RKO (cell line): Measurements from ENCODE around the gene IL1RL1.

Experiments
- DNase-seq: peaks from one replicate; pipeline ENCODE4 v3.0.0-alpha.2; 2016; ENCODE audit warnings: low spot score

Gene IL1RL1

DNA sequence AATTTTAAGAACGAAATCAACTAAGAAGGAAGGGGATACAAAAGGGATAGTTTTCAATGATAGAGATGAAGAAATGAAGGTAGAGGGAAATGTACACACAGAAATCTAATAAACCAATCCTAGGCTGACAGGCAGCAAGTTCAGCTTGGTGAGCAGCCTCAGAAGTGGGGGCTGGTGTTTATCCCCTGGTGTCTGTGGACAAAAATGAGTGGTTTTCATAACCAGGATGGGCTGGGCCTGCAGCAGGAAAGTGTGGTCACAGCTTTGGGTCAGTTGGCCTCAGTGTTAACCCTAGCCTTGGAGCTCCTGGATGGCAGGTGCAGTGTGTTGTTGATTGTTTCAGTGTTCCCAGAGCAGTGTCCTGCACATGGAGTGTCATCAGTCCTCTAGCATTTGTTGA, 58.5 kb downstream of the IL1RL1 start:
- DNase-seq = no peak

DNA sequence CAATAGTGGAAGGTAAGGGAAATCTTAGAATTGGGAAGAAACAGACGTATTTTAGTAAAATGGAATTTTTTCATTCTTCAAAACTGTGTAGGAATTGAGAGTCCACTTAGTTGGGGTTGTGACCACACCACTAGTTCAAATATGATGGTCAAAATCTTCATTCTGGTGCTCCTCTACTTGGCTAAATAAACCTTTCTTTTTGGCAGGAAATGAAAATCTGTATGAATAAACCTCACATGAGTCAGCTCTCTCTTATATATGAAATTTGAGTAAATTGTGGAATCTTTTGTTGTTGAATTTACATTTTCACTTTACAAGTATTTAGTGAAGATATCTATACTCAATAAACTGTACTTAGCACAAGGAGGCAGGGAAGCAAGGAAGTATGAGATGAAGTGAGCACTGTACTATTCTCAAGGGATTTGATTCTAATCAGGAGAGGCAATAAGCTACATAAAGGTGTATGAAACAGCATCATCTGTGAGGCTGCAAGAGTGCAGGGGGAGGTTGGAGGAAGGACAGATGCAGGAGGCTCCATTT, 64.8 kb downstream of the IL1RL1 start:
- no peak for DNase-seq

DNA sequence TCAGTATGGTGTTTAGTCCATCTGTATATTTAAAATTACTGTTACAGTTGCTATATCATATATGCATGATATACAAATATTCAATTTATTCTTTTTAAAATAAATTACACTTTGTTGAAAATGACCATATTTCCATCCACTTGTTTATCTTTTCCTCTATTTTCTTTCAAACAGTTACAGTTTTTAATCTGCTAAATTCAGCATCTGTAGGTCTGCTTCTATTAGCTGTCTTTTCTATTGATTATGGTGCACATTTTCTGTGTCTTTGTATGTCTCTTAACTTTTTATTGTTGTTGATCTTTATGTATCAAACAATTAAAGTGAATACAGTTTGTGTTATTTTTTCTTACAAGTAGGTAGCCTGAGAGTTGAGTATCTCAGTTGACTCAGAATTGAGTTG, 72.4 kb downstream of the IL1RL1 start:
- DNase-seq = no peak

DNA sequence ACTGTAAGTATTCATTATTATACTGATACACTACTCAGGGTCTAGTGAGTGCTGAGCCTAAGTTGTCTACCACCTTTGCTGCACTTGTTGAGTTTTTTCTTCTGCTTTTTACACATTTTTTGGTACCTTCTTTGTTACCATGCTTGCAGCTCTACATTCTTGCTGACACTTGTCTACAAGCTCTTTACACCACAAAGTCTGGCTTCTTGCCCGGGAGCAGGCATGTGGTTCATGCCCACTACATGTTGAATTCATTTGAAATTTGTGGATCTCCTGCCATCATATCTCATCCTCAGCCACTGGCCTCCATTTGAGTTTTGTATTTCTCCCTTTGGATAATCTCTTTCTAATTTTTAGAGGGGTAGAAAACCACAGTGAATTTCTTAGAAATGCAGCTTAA, 74.2 kb downstream of the IL1RL1 start:
- no peak for DNase-seq

DNA sequence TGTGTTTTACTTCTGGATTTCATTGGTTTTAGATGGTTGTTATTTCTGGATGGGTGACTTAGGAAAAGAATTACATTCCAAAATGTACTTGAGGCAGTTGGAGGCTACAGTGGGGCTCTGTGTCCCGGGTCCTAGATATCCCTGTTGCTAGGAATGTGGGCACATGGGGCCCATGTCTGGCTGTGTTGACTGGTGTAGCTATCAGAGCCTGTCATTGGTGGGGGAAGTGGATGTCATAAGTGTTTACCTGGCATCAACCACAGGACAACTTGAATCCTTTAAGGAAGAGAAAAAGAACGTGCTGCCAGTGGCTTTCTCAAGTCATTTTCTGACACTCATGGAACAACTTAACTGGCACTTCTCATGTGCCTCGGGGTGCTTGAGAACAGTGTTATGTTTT, 74.6 kb downstream of the IL1RL1 start:
- DNase-seq = no peak

DNA sequence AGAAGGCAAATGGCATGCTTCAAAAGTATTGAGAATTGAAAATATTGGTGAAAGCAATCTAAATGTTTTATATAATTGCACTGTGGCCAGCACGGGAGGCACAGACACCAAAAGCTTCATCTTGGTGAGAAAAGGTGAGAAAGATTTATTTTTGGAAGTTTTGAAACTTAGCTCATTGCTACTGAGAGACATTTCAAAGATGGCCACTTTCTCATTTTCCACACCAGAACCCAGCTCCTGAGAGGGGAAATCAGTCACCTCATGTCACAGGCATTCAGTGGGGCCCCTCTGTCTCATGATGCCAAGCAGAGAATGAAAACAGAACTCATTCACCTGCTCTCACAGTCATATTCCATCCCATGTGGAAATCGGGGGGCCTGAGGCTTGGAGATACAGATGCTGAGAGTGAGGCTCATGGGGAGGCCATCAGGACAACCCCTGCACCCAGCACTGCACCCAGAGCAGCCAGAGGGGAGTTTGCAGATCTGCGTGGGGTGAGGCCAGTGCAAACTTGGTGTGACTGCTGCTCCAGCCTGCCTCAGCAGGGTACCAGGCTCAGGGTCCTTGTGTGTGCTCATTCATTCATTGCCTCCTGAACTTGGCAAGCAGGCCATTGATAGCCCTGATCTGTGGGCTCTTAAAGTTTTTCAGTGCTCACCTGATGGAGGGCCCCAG, 75.6 kb downstream of the IL1RL1 start:
- DNase-seq = no peak

DNA sequence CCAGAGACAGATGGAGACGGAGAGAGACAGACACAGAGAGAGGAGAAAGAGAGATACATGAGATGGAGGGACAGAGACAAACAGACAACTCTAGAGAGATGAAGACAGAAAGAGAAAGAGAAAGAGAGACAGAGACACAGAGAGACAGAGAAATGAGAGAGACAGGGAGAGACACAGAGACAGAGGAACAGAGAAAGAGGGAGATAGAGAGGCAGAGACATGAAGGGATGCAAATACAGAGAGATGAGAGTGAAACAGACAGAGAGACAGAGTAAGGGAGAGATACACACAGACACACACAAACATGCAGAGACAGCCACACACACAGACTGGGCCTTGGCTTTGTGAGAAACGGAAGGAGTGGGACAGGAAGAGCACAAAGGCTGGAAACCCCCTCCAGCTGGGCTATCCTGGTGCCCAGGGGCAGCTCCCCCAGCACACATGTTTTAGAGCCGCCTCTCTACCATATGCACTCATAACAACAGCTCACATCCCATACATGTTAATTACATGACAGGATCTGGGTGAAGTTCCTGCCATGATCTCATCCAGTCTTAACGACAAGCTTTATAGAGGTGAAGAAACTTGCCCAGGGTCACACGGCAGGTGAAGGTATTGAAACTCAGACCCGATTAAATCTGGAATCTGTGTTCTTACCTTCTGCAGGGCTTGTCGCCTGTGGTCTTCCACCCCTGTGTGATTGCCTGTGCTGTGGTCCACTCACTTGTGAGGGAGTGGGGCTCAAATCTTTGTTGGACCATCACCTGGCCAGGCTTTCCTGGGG, 76.6 kb downstream of the IL1RL1 start:
- DNase-seq = no peak

DNA sequence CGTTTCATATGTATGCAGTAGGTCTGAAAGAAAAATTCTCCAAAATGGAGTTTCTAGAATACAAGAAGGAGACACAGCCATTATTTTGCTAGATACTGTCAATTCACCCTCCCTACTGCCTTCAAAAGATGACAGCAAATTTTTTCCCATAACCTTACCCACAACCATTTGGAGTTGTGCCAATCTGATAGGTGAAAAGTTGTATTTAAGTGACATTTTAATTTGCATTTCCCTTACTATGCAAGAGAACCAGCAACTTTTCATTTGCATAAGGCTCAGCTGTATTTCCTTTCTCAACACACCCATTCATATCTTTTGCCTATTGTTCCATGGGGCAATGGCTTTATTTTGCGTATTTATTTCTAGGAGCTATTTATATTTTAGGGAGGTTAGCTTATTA, 80.2 kb downstream of the IL1RL1 start:
- no peak for DNase-seq

DNA sequence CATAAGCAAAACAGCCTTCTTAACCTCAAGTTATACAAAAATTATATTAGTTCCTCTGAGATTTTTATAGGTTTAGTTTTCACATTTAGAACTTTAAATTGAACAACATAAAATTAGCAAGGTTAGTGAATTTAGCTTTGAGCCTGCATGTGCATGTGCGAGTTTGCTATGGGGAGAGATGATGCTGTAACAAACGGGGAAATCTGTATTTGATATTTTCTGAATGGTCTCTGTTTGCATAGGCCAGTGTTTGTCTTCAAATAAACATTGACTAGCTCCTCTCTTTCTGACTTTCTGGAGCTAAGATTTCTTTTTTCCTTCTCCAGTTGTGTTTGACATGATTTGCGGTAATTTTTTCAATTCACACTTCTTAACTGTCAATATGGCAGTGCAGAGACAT, 80.7 kb downstream of the IL1RL1 start:
- DNase-seq = no peak

DNA sequence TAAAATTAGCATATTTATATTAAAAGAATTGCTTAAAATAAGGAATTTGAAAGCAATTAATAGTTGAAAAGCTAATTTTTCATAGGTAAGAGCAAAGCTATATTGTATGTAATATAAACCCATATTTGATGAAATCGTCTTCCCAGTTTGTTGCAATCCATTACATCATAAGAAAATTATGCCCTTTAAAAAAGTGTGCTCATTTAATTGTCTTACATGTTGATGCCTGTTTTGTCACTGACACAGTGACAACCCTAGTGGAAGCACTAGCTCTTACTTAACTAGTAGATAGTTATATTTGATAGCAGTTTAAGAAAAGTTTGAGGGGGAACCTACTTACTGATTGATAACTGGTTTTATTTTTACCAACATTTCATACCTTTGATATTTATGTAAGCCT, 81.6 kb downstream of the IL1RL1 start:
- no peak for DNase-seq

DNA sequence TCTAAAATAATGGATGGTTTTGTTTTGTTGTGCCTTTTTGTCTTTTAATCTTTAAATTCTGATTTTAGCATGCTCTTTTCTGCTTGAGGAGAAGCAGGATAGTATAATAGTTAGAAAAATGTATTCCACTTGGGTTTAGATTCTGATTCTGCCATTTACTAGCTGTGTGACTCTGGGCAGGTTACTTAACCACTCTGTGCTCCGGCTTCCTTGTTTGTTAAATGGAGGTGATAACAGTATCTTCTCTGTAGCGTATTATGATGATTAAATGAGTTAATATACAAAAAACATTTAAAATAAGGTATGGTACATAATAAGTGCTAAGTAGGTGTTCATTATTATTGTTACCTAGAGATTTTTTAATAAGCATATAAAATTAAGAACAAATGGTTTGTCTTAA, 84.6 kb downstream of the IL1RL1 start:
- no peak for DNase-seq

DNA sequence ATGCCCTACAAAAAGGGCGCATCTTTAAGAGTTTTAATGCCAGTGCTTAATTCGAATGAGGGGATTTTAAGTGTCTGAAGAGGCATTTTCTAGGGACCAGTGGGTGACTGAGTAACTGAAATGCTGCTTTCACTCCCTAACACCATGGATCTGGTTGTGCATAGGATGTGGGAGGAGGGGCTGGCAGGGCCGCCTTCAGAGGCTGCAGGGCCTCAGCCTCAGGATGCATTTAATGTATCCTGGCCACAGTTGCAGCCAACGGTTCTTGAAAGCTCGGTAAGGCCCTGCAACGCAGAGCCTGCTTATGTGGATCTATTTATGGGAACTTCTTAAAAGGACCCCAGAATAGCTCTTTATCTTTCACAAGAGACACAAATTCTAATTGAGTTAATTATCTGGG, 85.8 kb downstream of the IL1RL1 start:
- DNase-seq = no peak

DNA sequence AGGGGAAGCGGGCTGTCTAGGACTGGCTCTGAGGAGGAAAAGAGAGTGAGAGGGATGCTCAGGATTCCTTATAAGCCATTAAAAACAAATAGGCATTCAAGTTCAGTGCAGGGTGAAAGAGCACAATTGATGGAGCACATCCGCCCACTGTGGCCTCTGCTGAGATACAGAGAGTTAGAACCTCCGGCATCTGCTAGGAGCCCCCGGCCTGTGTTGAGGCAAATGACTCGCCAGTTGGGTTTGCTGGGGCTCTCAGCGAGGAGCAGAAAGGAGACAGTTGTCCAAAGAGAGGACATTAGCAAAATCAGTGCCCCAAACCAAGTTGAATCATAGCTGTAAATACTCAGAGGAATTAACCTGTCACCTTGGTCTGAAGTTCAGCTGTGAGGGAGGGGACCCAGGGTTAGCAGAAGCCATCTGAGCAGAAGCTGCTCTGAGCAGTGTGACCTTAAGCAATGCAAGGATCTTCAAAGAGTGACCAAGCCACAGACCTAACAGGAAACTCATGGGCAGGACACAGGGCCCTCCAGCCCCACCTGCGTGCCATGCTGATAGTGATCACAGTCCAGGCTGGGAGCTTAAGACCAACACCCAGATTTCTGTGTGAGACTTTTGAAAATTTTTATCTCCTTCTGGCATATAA, 88.3 kb downstream of the IL1RL1 start:
- DNase-seq = no peak

DNA sequence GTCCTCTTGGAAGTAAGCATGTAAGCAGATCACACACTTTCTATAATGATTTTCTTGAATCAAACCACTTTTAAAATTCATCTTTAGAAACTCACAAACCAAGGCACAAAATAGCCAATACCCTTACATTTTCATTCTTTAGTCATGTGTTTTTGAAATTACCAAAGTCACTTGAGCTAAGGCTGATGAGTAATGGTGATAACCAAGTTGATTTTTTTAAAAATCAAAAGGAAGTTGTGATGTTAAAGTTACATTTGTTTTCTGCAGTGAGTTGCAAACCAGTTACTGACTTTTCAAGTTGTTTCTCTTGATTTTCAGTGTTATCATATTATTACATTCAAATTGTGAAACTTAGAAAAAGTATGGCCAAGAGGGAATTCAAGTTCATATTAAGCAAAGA, 90.1 kb downstream of the IL1RL1 start:
- DNase-seq = no peak
